Stimulated activated CD4-positive, alpha-beta T cell treated with anti-CD3 and anti-CD28 coated beads, Interleukin-2, amount 100 ng/mL, for 48 hours (primary cell): ENCODE data around the gene MATN1.

Experiments
- DNase-seq, 2 donors: peaks; one replicate each; pipeline ENCODE4 v3.0.0-alpha.2; 2020

The MATN1 gene

GRCh38 chr1:30744060-30744756 lies 20.8 kb upstream of the MATN1 start:
- no peak for DNase-seq

DNA sequence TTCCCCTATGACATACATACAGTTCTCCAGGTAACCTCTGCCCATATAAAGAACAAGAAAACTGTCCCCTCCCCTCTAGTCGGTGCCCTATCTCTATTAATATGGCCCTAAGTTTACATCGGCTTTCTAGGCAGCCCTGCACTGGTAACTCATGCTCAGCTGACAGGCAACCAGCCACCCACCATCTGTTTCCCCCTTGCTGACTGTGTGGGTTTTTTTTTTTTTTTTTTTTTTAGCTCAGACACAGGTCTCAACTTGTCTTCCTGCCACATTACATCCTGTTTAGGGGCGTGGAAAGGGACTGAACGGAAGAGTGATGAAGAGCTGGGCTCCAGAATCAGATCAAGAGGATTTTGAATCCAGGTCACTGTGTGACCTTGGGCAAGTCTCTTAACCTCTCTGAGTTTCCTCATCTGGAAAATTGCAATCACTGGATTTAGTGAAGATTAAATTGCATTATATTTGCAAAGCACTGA lies 20.2 kb upstream of the MATN1 start:
- DNase-seq = no peak

DNA sequence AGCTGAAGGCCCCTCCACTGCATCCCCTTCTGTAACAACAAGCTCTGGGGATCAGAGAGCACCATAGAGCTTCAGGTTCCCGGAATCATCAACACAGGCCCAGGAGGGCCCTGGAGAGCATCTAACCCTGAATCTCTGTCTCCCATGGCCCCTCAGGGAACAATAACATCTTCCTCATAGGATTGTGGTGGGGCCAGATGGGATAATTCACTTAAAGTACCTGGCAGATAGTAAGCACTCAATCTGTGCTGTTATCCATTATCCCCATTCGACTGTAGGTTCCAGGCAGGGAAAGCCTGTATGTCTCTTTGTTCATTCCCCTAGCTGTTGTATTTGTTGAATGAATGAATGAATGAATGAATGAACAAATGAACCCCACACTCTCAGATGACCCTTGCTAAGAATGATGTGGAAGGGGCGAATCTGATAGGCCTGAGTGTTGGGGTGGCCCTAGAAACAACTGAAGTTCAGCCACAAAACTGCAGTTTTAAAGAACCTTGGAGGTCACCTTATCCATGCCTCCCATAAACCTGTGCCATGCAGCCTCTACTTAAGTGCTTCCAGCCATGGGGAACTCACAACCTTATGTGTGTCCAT lies 19.7 kb upstream of the MATN1 start:
- no peak for DNase-seq

GRCh38 chr1:30742300-30742962 lies 19.0 kb upstream of the MATN1 start:
- DNase-seq = no peak

DNA sequence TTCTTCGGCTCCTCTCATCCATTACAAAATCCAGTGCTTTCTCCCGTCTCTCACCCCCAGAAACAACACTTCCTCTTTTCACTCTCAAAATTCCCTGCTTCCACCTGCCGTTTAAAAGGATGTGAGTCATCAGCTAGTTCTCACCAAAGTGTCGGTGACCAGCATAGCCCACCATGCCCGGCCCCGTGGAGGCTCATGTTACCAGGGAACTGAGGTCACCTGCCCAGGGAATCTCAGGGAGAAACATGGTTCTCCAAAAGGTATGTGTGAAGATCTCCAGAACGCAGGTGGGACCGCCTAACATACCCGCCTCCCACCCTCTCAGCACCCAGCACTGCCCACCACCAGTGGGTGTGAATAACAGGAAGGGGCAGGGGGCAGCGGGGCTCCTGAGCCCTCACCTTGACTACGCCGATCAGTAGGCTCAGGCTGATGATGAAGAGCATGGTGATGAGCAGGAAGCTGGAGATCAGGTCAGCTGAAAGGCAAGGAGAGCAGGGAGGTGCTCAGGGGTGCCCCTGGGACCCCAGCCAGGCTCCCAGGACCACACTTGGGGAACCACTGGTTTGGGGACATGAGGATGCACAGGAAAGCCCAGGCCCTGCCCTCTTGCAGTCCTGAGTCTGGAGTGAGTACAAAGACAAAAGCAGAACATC lies 18.0 kb upstream of the MATN1 start:
- DNase-seq = no peak

DNA sequence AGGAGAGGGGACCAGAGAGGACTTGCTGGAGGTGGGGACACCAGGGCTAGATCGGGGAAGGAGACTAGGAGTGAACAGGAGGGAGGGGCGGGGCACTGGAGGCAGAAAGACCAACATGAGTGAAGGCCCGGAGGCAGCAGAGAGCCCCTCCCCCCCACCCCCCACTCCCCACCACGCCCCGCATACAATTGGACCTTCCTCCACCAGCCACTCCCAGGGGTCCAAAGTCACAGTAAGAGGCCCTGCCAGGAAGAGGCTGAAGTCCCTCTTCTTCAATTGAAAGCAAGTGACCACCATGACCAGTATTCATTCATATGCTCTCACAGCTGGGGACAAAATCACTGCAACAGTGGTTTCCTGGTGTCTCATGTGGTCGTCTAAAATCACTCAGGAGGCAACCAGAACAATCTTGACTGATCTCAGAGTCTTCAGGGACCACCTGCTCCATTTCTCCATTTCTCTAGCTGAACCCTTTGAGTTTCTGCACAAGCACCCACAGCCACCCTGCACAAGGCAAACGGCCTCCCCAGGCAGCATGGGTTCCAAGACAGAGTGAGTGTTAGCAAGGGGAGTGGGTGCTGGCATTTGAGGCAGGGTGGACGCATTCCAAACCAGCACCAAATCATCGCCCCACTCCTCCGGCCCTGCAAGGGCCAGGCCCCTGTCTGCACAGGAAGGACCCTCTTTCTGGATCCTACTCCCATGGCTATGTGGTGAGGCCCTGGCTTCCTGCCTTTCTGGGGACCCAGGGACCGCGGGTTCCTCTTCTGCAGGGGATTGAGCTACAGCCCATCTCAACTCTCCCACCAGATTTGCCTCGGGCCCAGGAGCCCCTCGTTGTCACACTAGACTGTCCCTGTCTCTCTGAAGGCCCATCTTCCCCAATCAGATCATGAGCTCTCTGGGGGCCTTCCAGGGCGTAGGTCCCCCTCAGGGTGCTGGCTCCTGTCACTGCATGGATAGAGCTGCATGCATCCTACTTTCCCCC lies 17.2 kb upstream of the MATN1 start:
- no peak for DNase-seq

DNA sequence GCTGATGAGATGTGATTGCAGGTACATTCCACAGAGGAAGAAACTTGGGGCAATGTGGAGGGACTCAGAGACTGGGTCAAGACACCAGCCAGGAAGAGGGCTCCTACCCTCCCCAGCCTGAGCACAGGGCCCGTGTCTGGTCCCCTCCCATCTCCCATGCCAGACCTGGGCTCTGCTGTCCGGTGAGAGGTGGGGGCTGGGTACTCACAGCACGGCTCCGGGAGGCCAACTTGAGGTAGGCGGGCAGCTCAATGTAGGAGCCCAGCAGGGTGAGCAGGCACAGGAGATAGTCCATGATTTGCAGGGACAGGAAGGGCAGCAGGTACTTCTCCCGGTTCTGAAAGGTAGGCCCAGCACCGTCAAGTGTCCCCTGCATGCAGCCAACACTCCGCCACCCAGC lies 16.2 kb upstream of the MATN1 start:
- no peak for DNase-seq

- DNase-seq = no peak
Observed at GRCh38 chr1:30738715-30739559, 15.6 kb upstream of the MATN1 start.

GRCh38 chr1:30738040-30738714 lies 14.8 kb upstream of the MATN1 start:
- DNase-seq = no peak

DNA sequence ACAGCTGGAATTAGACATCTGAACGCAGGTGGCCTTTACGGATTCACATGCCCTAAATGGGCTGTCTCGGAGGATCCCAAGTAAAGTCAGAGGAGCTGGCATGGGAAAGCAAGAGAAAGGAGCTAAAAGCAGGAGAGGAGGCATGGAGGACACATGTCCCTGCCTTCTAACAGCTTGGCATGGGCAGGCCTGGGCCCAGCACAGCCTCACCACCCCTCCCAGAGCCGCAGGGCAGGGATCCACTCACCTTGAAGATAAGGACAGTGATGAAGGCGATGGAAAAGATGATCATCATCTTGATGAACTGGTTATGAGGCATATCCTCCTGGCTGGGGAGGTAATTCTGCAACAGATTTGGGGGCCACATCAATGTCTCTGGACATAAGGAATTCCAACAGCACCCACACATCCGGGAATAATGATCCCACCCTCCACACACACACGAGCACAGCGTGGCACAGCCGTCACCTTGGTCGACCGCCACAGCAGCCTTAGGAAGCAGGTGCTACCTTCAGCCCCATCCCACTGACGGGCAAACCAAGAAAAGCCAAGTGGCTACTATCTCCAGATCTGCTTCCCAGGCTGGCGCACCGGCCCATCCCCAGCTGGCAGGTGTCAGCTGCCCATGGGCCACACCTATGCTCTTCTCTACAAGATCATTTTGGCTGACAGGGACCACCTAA lies 14.1 kb upstream of the MATN1 start:
- no peak for DNase-seq

DNA sequence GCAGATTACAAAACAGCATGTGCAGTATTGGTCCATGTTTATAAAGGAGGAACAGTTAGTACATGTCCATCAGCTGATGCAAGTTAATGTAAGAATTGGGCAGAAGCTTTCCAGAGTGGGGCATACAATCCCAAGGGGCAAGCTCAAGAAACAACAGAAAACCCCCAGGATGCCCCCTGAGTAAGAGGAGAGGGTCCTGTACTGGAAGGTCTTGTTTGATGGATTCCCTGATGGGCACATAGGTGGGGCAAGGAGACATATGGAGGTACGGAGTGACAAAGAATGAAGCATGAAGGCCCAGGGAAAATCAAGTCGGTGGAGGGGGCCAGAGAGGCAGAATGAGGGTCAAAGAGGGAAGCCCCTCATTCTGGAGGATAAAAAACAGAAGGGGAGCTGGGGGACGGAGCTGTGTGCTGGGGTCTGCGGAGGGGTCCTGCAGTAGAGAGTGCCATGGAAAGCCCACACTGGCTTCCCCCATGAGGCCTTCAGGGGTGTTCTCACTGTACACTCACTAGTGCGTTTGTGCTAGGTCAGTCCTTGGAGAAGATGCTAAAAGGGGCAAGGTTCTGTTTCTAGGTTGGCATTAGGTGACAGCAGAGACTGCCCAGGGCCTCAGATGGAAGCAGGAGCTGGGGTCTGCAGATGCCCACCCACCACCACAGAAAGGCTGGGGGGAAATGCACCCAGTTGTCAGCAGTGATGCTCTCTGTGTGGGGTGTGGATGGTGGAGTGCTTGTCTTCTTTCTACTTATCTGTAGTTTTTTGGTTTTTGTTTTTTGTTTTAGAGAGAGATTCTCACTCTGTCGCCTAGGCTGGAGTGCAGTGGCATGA lies 12.5 kb upstream of the MATN1 start:
- DNase-seq = no peak

DNA sequence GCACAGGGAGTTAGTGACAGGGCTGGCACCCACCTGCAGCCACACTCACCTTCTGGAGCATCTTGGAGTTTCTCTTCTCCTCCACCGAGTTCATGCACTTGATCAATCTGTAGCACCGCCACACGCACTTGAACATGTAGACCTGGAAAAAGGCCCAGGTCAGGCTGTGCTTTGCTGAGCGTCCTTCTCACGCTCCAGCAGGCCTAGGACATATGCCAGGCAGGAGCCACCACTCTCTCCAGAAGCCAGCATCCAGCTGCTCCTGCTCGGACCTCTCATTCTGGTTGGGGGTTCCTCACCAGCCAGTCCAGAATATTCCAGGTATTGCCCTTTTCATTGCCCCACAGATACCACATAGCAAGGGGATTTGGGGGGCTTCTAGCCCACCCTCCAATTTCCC lies 11.7 kb upstream of the MATN1 start:
- no peak for DNase-seq

GRCh38 chr1:30734580-30734979 lies 11.2 kb upstream of the MATN1 start:
- no peak for DNase-seq

- DNase-seq = no peak
Observed at GRCh38 chr1:30734106-30734505, 10.7 kb upstream of the MATN1 start.

GRCh38 chr1:30733493-30733892 lies 10.1 kb upstream of the MATN1 start:
- DNase-seq = no peak

DNA sequence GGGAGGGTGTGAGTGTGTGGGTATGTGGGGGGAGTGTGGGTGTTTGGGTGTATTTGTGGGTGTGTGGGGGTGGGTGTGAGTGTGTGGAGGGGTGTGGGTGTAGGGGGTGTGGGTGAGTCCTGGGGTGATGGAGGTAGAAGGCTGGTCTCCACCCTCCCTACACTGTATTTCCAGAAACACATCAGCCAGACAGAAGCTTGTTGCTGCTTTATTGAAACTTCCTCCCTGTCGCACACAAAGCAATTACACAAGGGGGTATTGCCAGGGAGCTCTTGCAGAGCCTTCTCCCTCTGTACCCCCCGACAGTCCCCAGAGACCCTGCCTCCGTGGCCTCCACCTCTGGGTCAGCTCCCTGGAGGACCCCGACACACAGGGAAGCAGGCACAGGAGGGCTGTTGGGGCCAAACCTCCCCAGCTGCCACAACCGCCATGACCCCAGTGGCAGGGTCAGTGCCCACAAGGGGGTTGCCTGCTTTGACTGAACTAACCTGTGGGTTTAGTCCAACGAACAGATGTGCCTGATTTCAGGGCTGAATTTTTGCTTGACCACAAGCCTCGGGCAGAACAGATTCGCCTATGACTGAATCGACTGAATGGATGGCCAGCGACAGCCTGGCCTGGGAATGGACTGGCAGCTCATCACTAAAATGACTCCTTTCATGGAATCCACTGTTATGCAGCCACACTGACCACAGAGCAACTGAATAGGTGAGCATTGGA lies 9.1 kb upstream of the MATN1 start:
- DNase-seq = no peak

DNA sequence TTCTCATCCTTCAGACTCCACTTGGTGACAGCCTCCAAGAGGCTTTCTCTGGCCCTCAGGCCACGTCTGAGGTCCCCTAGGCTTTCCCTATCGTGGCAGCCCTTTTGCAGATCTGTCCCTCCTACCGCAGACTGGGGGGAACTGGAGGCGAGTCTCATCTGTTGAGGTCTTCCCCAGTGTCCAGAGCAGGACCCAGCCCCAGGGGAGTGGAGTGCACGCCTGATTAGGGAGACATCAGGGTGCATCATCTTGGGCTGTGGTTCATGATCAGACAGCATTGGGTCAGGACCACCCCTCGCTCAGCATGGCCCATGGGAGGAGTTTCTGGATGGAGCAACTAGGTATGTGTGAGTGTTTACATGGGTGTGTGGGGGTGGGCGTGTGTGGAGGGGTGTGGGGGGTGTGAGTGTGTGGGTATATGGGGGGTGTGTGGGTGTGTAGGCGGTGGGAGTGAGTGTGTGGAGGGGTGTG lies 8.5 kb upstream of the MATN1 start:
- DNase-seq = no peak

DNA sequence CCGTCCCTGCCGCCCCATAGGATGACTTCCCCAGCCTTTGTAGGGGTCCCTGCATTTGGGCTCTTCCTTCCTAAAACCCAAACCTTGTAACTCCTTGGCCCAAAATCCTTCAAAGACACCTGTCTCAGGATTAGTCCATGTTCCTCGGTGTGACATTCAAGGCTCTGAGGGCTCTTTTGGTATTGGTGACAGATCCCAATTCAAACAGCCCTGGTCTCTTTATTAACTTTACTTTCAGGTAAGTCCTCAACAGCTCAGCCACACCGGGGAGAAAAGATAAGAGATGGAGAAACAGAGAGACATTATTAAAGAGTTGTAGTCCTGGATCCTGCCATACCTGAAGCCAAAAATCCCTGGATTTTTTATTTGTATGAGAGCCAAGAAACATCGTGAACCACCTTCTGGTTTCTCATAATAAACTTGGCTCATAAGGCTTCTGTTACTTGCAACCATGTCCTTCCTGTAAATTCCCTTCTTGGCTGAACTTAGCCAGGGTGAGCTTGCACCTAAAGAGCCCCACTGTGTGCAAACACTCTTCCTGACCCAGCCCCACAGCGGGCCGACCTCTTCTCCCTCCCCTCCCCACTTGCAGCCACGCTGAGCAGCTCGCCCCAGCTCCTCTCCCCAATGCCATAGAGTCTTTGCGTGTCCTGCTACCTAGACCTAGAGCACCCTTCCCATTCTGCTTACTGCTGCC lies 7.9 kb upstream of the MATN1 start:
- no peak for DNase-seq
